GM20431 (cell line): Measurements from ENCODE around the gene MMP20.

Source experiments
- in situ Hi-C: fragments of 300-500 bp; cut with MseI, MboI; formaldehyde crosslinking; loops from one replicate; pipeline ENCODE4 v1.15.0; 2020; ENCODE audit warnings: low sequenced_read_pairs; ENCODE audit not compliant: unreplicated experiment

The MMP20 gene

GRCh38 chr11:102626676-102627075 is 1.5 kb upstream of the MMP20 start:
- in situ Hi-C loops, result no loop called here

- in situ Hi-C loops, result loop anchor here (25.0 kb wide), 2 partner anchors 112 to 287 kb away; partner anchors contain the start of gene BIRC2
These were observed 1.1 kb downstream of the MMP20 start for GRCh38 chr11:102623998-102624397.

- in situ Hi-C loops, result loop anchor here (25.0 kb wide), 2 partner anchors 111 to 286 kb away; partner anchors contain the start of gene BIRC2
These were observed 2.0 kb downstream of the MMP20 start for GRCh38 chr11:102623128-102623527.

GRCh38 chr11:102622258-102622657 is 2.9 kb downstream of the MMP20 start:
- in situ Hi-C loops, result loop anchor here (25.0 kb wide), 2 partner anchors 110 to 285 kb away; partner anchors contain the start of gene BIRC2

- in situ Hi-C loops, result loop anchor here (25.0 kb wide), 2 partner anchors 109 to 284 kb away; partner anchors contain the start of gene BIRC2
These were observed 4.1 kb downstream of the MMP20 start for GRCh38 chr11:102620818-102621561.

- in situ Hi-C loops, result loop anchor here (25.0 kb wide), 2 partner anchors 108 to 283 kb away; partner anchors contain the start of gene BIRC2
These were observed 5.0 kb downstream of the MMP20 start for GRCh38 chr11:102620179-102620578.

- in situ Hi-C loops, result loop anchor here (25.0 kb wide), 2 partner anchors 105 to 280 kb away; partner anchors contain the start of gene BIRC2
These were observed 7.6 kb downstream of the MMP20 start for GRCh38 chr11:102617466-102618008.

- in situ Hi-C loops, result loop anchor here (25.0 kb wide), 2 partner anchors 104 to 279 kb away; partner anchors contain the start of gene BIRC2
These were observed 9.2 kb downstream of the MMP20 start for GRCh38 chr11:102615894-102616432.

- in situ Hi-C loops, result loop anchor here (25.0 kb wide), 2 partner anchors 103 to 278 kb away; partner anchors contain the start of gene BIRC2
These were observed 9.8 kb downstream of the MMP20 start for GRCh38 chr11:102615077-102615893.

GRCh38 chr11:102614485-102614884 is 10.6 kb downstream of the MMP20 start:
- in situ Hi-C loops, result loop anchor here (25.0 kb wide), 2 partner anchors 102 to 277 kb away; partner anchors contain the start of gene BIRC2

GRCh38 chr11:102614031-102614430 is 11.1 kb downstream of the MMP20 start:
- in situ Hi-C loops, result loop anchor here (25.0 kb wide), 2 partner anchors 102 to 277 kb away; partner anchors contain the start of gene BIRC2

GRCh38 chr11:102613450-102613849 is 11.7 kb downstream of the MMP20 start:
- in situ Hi-C loops, result loop anchor here (25.0 kb wide), 2 partner anchors 101 to 276 kb away; partner anchors contain the start of gene BIRC2

- in situ Hi-C loops, result loop anchor here (25.0 kb wide), 2 partner anchors 99 to 274 kb away; partner anchors contain the start of gene BIRC2
These were observed 13.8 kb downstream of the MMP20 start for GRCh38 chr11:102611291-102611690.

- in situ Hi-C loops, result loop anchor here (25.0 kb wide), 2 partner anchors 98 to 273 kb away; partner anchors contain the start of gene BIRC2
These were observed 14.9 kb downstream of the MMP20 start for GRCh38 chr11:102610200-102610599.

GRCh38 chr11:102608699-102609098 is 16.4 kb downstream of the MMP20 start:
- in situ Hi-C loops, result loop anchor here (25.0 kb wide), 2 partner anchors 96 to 271 kb away; partner anchors contain the start of gene BIRC2

- in situ Hi-C loops, result loop anchor here (25.0 kb wide), 2 partner anchors 93 to 268 kb away; partner anchors contain the start of gene BIRC2
These were observed 20.3 kb downstream of the MMP20 start for GRCh38 chr11:102604875-102605274.

GRCh38 chr11:102604011-102604410 is 21.1 kb downstream of the MMP20 start:
- in situ Hi-C loops, result loop anchor here (25.0 kb wide), 2 partner anchors 92 to 267 kb away; partner anchors contain the start of gene BIRC2

GRCh38 chr11:102603576-102603975 is 21.6 kb downstream of the MMP20 start:
- in situ Hi-C loops, result loop anchor here (25.0 kb wide), 2 partner anchors 91 to 266 kb away; partner anchors contain the start of gene BIRC2

- in situ Hi-C loops, result loop anchor here (25.0 kb wide), 2 partner anchors 91 to 266 kb away; partner anchors contain the start of gene BIRC2
These were observed 22.0 kb downstream of the MMP20 start for GRCh38 chr11:102603091-102603490.
